ENCODE results near the gene DAAM1.
A peak's percentile ranks its signal among the peaks of the same experiment; 100 is the strongest.

DAAM1 gene

DNA sequence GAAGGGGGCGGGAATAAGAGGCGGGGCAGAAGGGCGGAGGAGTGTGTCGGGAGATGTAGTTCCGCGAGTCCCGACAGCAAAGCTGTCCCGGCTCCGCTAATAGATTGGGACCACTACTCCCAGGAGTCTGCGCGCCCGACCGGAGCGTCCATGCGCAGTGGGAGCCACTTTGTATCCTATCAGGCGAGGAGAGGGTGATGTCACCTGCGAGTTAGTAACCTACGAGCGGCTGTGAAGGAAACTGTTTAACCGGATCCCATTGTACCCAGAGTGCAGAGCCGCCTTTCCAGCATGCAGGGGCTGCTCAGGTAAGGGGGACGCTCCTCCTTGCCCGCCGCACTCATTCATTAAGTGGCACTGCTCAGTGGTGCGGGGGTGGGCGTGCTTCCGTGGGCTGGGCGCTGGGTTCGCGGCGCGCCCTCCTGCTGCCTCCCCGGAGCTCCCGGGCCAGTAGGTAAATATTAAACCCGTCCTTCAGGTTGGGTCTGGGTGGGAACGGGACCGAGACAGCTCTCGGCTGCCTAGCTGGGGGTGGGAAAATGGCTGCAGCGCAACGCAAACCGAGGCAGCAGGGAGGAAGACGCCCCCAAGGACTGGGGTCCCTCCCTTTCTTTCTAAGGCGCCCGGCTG lies at the start of gene DAAM1:
Gene DAAM1 (plus strand): TSS at position 207 of the 630 bp plus-strand sequence. CDS start 74,811 bp downstream, outside the sequence.
- peak; percentile 87 to 92 (median 90) for DNase-seq

DNA sequence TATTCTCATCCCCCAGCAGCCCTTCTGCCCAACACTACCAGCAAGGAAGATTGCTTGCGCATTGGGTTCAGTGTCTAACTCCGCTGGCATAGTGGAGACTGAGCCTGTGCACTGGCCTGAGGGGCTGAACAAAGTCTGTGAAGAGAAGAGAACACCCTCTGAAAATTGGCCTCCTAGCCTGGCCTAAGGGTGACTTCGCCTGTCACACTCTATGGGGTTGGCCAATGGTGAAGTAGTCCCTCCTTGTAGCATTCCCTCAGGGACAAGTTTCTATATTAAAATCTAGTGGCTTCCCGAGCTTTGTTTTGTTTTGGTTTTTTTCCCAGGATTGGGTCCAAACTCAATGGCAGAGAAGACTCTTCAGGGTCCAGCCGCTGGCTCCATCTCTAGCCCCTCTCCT lies 49.1 kb upstream of the DAAM1 start:
- DNase-seq: no peak

DNA sequence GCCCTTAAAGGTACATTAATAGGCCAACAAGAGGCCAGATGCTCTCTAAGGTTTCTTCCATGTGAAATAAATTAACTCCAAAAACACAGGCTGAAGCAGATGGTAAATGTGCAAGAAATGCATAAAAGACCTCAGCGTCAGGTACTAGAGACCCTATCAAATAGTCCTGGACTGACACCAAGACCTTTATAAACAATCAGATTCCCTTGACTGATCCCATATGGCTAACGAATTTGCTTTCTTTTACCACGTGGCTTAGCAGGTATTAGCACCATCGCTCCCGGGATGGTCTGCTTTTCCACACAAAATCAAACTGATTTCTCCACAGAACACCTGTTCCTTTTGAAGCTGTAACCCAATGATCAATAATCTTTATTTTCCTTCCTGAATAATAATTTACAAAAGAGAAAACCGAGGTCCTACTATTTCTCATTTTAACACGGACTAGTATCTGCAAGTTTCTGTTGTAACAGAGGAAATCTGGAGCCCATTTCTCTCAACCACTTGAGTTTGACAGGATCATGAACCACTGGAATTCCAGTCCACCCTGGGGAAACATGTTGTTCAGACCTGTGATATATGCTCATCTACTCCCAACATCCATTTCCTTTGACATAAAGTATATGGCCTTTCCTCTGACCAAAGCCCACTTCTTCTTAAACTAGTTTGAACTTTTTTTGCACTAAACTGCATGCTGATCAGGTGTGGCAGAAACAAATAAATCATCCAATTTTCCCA lies 48.2 kb upstream of the DAAM1 start:
- no peak for DNase-seq

DNA sequence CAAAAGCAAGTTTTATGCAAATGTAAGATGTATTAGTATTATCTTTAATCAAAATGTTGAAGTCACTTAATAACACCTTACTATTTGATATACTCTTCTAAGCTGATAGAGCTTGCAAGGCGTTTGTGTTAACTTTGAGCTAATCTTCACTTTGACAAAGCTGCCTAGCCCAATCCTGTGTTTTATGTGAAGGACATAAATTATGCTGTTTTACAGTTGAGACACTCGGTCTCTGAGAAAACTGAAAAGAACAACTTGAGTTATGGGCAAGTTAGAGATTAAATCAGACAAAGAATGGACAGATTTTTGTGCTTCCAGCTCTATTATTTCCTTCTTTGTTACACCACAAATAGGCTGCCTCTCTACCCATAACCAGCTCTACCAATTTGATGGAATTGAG lies 42.0 kb upstream of the DAAM1 start:
- no peak for DNase-seq

DNA sequence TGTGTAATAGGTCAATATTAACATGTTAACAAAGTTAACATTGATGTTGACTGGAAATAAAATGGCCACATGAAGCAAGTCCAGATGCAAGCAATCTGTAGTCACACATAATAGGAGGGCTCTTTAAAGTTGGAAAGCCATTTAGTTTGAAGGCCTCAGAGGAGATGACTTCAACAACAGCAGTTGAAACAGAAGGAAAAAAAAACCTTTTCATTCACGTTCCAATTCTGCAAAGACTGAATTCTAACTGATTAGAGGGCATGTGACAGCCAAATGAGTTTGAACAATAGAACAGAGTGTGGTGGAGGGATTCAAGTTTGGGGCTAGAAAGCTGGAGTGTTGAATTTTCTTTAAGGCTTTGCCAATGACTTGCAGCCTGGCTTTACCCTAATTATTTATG lies 41.5 kb upstream of the DAAM1 start:
- no peak for DNase-seq

DNA sequence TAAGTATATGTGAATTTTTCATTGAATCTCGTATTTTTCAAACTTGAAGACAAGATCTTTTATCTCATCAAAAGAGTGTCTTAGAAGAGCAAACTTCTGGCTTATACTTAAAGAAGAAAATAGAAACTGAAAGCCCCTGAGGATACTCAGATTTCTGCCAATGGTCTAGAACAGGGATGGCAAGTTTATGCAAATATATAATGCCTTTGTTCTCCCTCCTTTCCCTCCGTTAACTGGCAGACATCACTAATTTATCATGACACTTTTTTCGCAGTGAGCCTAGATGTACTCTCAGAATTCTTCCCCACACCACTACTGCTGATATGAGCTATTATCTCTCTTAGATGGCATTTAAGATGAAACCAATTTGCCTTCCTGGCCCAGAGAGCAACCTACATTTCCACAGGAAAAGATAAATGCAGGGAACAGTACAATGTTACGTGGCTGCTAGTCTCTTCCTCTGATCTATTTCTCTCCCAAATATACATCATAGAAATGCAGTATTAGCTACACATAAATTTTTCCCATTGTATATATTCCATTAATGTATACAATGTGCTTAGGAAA lies 40.0 kb upstream of the DAAM1 start:
- no peak for DNase-seq

DNA sequence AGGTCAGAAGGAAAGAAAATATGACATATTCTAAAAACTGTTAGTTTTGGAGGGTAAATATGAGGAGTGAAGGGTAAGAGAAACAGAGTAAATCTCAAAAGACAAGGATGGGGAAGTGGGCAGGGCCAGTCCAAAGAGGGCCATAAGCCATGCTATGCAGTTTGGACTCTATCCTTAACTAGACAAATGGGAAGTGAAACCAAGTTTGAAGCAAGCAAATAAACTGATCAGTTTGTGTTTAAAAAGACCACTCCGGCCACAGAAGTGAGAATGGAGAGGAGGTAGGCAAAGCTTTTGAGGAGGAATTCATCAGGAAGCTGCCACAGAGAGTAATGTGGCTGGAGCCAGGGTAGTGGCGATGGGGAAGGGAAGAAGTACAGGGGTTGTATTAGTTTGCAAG lies 37.5 kb upstream of the DAAM1 start:
- DNase-seq: no peak

DNA sequence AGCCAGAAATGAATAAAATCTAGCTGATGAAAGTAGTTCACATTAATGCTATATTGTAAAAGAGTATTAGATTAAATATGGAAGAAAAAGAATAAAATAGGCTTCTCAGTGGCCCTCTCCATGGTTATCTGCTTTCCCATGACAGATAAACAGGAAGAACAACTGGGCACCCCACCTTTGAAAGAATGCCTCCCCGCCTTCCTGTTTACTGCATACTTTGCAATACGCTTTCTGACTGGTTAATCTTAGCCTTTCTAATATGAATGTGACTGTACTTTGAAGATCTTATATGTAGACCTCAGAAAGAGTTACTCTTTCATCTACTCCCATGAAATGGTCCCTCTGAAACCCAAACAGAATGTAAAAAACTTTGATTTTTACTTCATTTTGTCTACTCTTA lies 34.1 kb upstream of the DAAM1 start:
- no peak for DNase-seq

DNA sequence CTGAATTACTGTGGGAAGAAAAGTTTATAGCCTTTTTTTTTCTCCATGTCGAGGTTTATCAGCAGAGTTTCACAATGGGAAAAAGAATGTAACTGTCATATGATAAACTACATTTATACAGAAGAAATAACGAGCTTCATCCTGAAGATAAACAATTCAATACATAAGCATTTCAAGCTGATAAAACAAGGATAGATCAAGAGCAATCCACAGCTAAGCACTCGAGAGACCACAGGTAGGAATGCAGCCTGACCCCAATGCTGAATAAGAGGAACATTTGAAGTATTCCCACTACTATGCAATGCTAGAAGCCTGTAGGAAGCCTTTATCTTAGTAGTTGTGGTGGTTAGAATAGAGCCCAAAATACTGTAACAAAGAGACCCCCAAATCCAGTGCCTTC lies 32.6 kb upstream of the DAAM1 start:
- DNase-seq: no peak

DNA sequence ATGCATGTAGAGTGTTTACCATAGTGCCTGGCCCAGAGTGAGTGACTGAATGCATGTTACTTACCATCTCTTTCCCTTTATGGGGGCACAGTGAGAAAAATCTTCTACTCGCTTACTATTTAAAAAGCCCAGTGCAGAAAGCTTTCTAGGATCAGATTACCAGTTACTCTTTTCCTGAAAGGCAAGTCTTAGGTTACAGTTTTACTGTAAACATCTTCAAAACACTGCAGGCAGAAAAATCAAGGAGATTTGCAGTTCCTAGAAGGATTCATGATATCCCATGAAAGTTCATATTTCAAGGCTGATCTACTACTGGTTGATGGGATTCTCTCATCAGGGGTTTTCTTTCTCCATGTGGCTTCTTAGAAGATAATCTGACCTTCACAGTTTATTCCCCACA lies 29.3 kb upstream of the DAAM1 start:
- no peak for DNase-seq

DNA sequence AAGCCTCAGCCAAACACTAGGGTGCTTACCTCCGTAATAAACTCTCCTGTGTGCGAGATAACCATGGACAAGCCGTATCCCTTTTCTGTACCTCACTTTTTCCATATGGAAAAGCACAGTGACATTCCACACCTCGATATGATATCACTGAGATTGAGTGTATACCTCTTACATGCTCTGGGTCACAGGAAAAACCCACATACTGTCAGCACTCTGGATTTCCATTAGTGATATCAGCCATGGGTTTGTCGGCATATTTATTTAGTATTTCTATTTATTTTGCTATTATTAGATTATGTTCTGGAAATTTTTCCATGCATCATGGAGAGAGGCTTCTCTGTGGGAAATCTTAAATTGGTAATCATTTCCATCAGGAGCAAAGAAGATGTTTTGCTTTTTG lies 28.0 kb upstream of the DAAM1 start:
- DNase-seq: no peak

DNA sequence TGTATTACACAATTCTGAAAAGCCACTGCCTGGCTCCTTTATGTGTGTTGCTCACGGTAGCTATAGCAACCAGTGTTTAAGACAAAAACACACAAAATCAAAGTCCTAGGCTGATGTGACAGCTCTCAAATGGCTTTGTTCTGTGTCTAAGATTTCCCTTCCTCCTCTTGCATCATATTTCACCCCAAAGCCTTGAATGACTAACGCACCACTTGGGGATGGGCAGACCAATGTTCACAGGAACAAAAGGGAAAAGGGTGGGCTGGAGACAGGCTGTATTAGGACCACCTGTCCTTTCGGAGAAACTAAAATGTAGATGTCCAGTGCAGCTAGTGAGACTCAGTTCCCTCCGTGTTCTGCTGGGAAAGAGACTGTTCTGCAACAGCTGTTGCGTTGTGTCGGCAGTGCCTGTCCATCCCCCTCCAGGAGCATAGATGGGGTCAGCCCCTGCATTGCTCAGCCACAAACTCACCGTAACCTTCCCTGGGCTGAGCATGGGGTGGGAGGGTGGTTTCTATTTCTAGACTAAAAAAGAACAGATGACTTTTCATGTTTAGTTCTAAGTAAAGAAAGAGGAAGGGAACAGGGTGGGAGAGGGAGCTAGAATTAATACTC lies 26.8 kb upstream of the DAAM1 start:
- no peak for DNase-seq

DNA sequence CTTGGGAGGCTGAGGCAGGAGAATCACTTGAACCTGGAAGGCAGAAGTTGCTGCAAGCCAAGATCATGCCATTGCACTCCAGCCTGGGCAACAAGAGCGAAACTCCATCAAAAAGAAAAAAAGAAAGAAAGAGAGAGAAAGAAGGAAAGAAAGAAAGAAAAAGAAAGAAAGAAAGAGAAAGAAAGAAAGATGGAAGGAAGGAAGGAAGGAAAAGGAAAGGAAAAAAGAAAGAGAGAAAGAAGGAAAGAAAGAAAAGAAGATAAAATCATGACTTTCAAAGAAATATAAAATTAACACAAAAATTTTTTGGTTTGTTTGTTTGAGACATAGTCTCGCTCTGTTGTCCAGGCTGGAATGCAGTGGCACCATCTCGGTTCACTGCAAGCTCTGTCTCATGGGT lies 22.2 kb upstream of the DAAM1 start:
- DNase-seq: no peak

DNA sequence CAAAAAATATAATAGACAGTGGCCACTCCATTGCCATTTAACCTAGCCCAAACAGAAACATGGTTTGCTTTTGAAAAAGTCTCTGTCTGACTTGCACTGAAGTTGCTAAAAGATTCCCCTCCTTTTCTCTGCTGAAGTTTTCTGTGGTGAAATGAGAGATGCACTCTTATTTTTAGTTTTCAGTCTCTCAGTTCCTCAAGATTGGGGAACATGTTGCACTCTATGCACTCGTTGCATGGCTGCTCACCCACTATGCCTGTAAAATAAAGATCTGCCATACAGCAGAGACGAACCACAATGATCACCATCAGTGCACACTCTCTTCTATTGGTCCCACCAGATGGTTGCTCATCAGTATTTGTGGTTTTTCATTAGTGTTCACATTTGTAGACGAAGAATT lies 13.1 kb upstream of the DAAM1 start:
- DNase-seq: no peak

DNA sequence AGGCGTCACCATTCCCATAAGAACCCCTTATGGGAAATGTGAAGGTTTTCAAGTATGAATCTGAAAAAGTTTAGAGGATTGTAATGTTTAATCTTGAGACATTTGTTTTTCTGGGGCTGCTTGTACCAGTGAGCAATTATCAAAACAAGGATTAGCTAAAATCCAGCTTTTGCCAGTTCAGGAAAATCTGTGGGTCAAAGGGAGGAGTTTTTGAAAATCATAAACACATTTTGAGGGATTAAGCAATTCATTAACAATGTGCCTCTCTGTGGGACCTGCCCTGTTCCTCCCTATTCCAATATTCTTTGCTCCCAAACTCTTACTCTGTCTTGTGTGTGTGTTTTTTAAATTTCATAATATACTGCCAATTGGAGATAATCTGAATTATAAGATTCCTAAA lies 11.7 kb upstream of the DAAM1 start:
- no peak for DNase-seq

DNA sequence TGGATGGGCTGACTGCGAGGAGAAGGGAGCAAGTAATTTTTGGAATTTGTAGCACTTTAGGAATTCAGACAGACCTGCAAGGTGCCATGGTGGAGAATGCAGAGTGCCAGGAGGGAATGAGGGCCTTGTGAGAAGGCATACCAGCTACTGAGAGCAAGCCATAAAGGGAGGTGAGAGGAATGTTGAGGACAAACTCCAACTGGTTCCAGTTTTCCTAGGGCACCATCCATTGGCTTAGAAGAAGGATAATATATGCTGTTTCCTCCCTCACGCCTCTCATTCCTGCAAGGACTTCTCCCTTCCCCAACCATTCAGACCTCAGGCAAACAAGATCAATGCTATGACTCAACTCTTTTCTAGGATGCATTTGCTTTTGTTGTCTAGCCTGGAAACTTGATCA lies 11.2 kb upstream of the DAAM1 start:
- DNase-seq: no peak

DNA sequence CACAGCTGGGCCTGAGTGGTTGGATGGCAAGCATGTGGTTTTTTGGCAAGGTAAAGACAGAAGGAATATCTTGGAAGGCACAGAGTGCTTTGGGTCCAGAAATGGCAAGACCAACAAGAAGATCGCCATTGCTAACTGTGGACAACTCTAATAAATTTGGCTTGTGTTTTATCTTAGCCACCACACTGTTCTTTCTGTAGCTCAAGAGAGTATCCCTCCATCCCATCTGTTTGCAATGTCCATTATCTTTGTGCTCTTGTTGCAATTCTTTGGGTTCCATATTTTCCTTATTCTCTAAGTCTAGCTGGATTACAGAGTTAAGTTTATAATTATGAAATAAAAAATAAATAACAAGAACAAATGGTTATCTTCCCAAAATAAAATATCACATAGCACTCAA lies 6.7 kb upstream of the DAAM1 start:
- no peak for DNase-seq

DNA sequence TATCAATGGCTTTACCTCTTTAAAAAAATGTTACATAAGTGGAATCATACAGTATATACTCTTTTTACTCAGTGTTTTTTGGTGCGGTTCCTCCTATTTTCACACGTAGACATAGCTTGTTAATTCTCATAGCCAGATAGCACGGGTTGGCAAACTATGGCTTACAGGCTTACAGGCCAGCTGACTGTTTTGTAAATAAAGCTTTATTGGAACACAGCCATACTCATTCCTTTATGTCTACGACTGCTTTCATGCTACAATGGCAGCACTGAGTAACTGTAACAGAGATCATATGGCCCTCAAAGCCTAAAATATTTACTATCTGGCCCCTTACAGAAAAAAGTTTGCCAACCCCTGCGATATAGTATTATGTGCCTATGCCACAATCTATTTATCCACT lies 5.8 kb upstream of the DAAM1 start:
- no peak for DNase-seq

DNA sequence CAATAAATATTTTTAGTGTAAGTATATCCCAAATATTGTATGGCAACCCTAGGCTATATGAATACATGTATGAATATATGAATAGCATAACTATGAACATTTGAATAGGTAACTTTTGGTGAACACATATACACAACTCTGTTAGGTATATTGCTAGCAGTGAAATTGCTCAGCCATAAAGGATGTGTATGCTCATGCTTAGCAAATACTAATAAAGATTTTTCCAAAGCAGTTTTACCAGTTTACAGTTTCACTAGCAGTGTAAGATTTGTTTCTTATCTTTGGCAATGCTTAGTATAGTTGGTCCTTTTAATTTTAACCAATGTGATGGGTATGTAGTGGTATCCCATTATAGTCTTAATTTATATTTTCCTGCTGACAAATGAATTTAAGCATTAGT lies 5.3 kb upstream of the DAAM1 start:
- no peak for DNase-seq

DNA sequence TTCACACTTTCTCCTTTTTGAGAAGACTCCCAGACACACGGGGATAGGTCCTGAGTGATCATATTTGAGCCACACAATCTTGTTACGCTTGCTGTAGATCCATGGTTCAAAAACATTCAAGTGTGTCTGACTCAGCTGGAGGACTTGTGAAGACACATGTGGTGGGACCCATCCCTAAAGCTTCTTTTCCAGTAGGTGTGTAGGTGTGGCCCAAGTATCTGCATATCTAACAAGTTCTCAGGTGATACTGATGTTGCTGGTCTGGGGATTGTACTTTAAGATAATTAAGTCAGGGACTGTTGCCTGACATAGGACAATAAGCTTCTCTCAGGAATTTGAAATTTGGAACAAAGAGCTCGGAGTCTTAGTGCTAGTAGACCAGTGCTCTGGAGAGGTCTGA lies 4.1 kb upstream of the DAAM1 start:
- DNase-seq: no peak

DNA sequence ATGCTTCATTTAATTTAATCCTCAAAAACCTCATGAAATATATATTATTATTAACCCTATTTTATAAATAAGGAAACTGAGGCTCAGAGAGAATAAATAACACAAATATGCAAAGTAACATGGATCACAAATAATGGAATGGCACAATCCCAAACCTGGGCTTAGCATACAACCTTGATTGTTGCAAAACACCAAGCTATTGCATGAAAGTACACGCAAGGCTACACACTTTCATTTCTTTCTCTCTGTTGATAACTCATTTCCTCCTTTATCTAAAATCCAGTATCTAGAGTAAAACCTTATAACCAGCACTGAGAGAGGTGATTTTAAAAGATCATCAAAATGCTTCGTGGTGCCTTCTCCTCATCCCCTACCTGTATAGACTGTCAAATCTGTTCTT lies 2.8 kb upstream of the DAAM1 start:
- no peak for DNase-seq

DNA sequence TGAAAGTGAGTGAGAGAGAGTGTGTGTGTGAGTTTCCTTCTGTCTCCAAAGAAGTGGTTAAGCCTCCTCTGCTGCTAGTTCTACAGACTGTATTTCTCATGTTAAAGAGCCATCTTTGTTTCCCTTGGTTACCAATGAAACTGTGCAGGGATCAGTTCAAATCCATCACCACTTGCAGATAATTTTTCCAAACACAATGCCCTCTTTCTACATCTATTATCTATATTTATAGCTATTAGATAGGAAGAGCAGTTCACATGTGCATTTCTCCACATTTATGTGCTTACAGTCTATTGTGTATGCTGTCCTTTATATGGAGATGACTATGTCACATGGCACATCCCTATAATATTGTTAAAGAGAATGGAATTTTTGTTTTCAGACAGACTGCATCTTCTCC lies 2.2 kb upstream of the DAAM1 start:
- no peak for DNase-seq

DNA sequence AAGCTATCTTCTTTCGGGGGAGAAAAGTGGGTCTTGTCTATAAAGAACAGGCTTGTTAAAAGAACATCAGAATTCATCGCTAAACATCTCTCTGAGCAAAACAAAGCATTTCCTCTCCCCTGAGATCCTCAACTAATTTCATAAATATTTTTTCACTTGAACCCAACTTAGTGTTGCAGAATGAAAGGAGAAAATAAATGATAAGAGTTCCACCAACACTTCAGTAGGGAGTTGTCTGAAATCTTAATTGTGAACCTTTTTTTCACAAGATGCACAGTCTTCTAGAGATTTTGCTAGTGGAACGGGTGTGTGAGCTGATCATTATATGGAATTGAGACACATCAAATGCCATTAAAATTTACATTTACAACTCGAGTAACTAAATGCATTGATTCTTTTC lies 1.3 kb upstream of the DAAM1 start:
- DNase-seq: no peak

DNA sequence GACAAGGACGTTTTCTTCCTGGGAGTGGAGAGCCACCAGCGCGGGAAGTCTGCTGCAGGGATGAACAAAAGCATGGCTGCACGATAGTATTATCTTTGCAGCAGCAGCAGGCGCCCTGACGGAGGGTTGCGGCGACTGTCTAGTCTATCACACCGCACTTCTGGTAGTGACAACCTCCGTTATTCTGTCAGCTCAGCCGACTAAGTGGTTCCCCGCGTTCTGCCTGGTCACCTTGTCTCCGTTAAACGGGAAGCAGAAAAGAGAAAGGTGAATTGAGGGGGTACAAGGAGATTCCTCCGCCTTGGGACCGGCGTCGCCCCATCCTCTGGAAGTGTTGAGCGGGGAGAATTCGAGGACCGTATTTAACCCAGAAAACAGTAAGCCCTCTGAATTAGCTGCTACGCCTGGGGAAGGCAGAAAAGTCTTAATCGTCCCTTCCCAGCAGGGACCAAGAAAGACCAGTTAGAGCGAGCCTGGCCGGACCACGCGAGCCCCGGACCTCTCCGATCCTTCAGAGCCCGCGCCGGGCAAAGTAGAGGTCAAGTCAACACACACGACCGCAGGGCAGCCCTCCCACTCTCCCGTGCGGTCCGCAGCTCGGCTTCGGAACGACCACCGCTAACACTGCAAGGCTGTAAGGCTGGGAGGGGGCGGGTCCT lies 536 bp upstream of the DAAM1 start:
- peak in 3 of 4 experiments; percentile 5 to 6 (median 6) for DNase-seq
